T47D (cell line): ENCODE results near the gene FTCD.

Experiments
- DNase-seq, 2 experiments: peaks; one replicate each; pipeline versions ENCODE4 v3.0.0 to v3.0.0-alpha.2; 2011 to 2012; ENCODE audit warnings: low read depth in 1 of 2, low spot score in 1 of 2
- JUND ChIP-seq: IDR thresholded peaks from 2 replicates; pipeline ENCODE4 v1.6.1; 2012; ENCODE audit warnings: low read depth
- in situ Hi-C: cut with HindIII; loops from 2 replicates; pipeline ENCODE4 v1.10.0; 2016; ENCODE audit warnings: low sequenced_read_pairs, low pct_unique_long_range_greater_than_20kb

FTCD gene

DNA sequence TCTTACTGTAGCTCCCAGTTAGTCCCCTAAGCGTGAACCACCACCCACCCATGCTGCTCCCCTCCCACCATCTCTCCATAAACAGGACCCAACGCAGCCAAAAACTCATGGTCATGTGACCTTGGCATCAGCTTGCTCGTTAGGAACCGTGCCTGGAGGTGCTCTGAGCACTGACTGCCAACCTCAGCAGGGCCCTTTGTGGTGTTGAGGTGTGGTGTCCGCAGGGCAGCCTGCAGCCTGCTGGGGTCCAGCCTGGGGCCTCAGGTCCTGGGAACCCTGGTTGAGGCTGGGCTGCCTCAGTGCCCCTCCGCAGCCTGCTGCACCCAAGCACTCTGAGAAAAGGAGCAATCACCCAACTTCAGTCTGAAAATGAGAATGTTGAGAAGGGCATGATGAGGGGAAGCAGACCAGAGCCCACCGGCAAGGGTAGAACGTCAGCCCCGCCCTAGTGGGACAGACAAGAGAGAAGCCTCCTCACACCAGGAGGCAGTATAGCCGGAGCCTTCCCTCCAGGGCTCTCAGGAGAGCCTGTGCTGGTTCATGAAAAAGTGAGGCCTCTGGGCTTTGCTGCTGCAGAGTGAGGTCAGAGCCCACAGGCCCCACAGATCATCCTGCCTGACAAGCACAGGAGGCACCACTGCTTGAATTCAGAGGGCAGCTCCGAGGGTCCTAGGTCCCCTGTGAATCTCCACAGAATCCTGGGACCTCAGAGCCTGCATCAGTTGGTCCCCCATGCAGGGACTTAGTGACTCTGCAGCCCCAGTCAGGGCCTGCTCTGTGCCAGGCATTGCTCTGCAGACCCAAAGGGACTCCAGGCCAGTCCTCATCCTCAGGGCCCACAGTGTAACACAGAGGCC lies 62.3 kb downstream of the FTCD start:
- DNase-seq = no peak
- TF ChIP-seq JUND = no peak
- in situ Hi-C loops = no loop called here

DNA sequence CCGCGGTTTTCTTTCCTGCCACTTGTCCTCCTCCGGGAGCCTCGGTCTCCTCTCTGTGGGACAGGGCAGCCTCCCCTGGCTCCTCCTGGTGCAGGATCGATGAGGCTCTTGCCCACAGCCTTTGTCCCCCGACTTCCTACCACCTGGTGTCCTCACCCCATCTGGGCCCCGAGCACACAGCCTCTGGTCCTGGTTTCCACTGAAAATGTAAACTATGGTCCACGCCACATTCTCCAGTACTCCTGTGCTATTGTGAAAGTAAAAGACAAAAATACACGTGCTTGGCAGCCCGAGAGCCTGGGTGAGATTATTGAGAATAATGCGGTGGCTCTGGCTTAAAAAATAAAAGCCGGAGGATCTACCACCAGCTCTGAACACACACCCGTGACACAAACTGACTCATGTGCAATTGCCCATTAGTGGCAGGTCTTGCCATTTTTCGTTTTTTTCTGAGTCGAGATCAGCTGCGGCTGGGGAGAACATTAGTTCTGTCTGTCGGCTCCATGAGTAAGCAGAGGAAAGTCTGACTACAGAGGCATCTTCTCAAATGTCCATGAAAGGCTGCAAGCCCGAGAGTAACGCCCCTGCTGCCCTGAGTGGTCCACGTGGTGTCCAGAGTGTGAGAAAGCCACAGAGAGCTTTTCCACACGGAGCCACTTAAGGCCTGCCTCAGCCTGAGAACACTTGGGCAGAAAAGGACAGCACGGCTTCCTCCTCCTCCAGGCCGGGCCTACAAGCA lies 63.2 kb downstream of the FTCD start:
- no peak for DNase-seq
- TF ChIP-seq JUND = no peak
- in situ Hi-C loops = no loop called here

DNA sequence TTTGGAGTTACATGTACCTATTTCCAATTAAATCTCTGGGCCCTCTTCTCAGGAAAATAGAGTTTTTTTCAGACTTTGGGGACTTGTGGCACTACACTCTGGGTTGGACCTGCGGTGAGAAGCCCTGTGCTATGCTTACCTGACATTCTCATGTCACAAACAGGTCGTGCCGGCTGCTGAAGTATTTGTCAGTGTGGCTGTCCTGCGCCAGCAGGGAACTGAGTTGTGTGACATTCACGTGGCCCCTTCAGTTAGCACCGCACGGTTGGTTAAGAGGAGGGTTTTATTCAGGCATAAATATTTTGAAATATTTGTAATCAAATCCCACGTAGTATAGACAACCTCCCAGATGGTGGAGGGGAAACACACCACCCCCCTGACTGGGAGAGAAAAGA lies 63.8 kb downstream of the FTCD start:
- DNase-seq = no peak
- TF ChIP-seq JUND = no peak
- in situ Hi-C loops = no loop called here

DNA sequence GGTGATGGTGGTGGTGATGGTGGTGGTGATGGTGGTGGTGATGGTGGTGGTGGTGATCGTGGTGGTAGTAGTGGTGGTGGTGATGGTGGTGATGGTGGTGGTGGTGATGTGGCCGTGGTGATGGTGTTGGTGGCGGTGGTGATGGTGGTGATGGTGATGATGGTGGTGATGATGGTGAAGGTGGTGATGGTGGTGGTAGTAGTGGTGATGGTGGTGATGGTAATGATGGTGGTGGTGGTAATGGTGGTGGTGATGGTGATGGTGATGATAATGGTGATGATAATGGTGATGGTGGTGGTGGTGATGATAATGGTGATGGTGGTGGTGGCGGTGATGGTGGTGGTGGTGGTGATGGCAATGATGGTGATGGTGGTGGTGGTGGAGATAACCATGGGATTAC lies 64.3 kb downstream of the FTCD start:
- TF ChIP-seq JUND = no peak
- in situ Hi-C loops = no loop called here

DNA sequence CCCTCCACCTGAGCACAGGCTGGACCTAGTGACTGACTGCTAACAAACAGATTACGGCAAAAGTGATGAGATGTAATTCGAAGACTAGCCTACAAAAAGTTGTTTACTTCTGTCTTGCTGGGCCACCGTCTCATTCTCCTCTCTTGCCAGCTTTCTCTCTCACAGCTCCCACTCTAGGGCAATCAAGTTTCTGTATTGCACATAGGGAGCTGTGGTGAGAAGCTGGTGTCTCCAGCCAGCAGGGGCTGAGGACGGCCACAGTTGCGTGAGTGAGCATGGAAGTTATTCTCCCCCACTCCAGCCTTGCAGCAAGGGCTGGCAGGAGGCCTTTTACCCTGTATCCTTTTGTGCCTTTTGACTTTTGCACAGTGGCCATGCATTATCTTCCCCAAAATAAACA lies 66.1 kb downstream of the FTCD start:
- no peak for DNase-seq
- in situ Hi-C loops = no loop called here
- TF ChIP-seq JUND = no peak

More for the DNA sequence above, 64.3 kb downstream of the FTCD start:
- no peak for DNase-seq

DNA sequence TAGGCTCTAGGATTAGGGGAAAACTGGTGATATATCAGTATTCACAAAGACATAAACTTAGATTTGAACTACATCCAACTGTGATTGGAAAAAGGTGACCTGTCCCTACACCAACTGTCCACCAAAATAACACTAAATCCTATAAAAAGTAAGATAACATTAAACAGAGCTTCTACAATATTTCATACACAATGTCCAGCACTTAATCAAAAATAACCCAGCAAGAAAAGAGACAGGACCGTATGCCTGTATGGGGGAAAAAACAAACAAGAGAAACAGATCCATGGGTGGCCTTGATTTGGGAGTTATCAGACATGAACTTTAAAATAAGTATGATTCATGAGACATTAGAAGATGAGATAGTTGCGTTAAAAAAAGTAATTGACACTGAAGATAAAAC lies 67.2 kb downstream of the FTCD start:
- DNase-seq = no peak
- no peak for TF ChIP-seq JUND
- in situ Hi-C loops = no loop called here

DNA sequence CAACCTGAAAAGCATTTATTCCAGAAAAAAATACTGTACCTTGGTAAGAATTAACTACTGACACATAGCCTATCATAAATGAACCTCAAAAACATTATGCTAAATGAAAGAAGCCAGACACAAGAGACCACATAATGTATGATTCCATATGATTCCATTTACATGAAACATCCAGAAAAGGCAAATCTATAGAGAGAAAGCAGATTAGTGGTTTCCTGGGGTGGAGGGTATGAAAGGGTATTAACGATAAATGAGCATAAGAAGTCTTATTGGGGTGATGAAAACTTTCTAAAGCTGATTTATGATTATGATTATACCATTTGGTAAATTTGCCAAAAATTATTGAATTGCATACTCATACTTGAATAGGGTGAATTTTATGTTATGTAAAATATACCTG lies 67.7 kb downstream of the FTCD start:
- TF ChIP-seq JUND = no peak
- no peak for DNase-seq
- in situ Hi-C loops = no loop called here
